ENCODE measurements around the gene GPATCH4. TPM values are rescaled to one million over a fixed set of nuclear protein-coding genes. Genes with fewer than 3 reads are reported as not detected.

GPATCH4 gene
- total and polyA plus RNA-seq, 8 donors = 16.1 to 35.1 (median 28.8) TPM

GRCh38 chr1:156646738-156647211, 45.5 kb upstream of the GPATCH4 start:
- Histone ChIP-seq H3K36me3 (no peaks in the 10 kb centered on the region), H3K4me1 (peaks cover 5 to 7% of the 10 kb centered on the region in 2 donors), H3K4me3 (no peak overlapping the region), H3K27me3 (peaks cover 45 to 100% of the 10 kb centered on the region in 2 donors), H3K9me3 (no peaks in the 10 kb centered on the region), H3K27ac (no peak overlapping the region)
- ATAC-seq = no peak
- intact Hi-C loops (cut with DNase I) = no loop called here
- no peak for TF ChIP-seq CTCF (IDR thresholded peaks at IDR 0.05)
- DNase-seq = no peak

DNA sequence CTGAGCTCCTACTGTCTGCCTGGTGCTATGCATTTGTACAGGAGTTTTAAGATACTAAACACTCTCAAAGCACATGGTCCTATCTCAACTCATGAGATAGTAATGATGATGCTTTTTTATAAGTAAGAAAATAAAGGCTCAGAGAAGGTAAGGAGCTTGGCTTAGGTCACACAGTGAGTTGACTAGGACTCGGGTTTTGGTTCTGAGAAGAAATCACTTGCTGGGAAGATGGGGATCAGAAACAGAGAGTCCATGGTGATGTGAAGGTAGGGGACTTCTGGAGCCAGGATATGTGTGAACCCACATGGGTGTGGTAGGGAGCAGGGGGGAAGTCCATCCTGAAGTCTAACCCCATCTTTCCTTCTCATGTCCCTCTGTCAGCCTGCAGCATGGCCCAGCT, 44.4 kb upstream of the GPATCH4 start:
- DNase-seq (no peak), ATAC-seq (no peak)
- Histone ChIP-seq H3K27ac (no peak overlapping the region), H3K4me3 (no peak overlapping the region), H3K4me1 (peaks cover 10 to 11% of the 10 kb centered on the region in 2 donors), H3K9me3 (no peaks in the 10 kb centered on the region), H3K36me3 (no peaks in the 10 kb centered on the region), H3K27me3 (peaks cover 56 to 100% of the 10 kb centered on the region in 2 donors)
- TF ChIP-seq CTCF (IDR thresholded peaks at IDR 0.05) = no peak
- intact Hi-C loops (cut with DNase I) = no loop called here

DNA sequence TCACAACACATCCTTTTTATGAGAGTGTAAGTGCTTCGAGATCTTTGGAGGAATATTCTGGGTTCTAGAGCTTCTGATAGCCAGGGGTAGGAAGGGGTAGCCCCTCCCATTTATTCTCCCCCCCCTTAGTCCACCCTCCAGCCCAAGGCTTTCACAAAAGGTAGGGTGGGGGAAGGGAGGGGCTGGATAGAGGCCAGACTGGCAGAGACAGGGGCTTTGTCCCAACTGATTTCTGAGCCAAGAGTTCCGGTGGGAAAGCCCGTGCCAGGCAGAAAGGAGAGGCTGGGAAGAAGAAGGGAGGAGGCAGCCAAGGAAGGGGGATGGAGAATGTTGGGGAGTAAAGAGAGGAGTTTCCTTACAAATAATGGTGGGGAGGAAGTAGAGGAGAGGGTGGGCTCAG, 43.8 kb upstream of the GPATCH4 start:
- TF ChIP-seq CTCF (IDR thresholded peaks at IDR 0.05) = no peak
- no peak overlapping the region for H3K27ac ChIP-seq
- DNase-seq = no peak
- ATAC-seq = no peak
- H3K27me3 ChIP-seq = peaks cover 61 to 100% of the 10 kb centered on the region in 2 donors
- H3K36me3 ChIP-seq = no peaks in the 10 kb centered on the region
- H3K9me3 ChIP-seq = no peaks in the 10 kb centered on the region
- intact Hi-C loops (cut with DNase I) = no loop called here
- H3K4me3 ChIP-seq = no peak overlapping the region
- peaks cover 10 to 11% of the 10 kb centered on the region in 2 donors for H3K4me1 ChIP-seq

DNA sequence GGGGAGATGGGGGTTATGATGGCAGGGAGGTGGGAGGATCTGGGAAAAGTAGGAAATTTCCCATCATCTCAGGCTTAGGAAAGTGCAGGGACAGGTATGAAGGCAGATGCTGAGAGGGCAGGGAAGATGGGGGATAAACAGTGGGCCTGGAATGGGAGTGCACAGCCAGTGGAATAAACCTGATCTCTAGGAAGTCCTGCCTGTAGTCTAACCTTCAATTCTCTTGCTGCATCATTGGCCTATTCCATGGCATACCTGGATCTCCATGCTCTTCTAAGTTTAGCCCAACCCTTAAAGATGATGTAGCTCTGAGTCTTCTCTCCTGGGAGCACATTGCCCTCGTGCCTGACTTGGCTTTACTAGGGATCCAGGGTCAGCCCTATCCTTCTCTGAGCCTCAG, 43.4 kb upstream of the GPATCH4 start:
- no peak for ATAC-seq
- H3K36me3 ChIP-seq = no peaks in the 10 kb centered on the region
- H3K9me3 ChIP-seq = no peaks in the 10 kb centered on the region
- peaks cover 61 to 100% of the 10 kb centered on the region in 2 donors for H3K27me3 ChIP-seq
- no peak for DNase-seq
- TF ChIP-seq CTCF (IDR thresholded peaks at IDR 0.05) = no peak
- no peak overlapping the region for H3K27ac ChIP-seq
- intact Hi-C loops (cut with DNase I) = no loop called here
- peaks cover 10 to 11% of the 10 kb centered on the region in 2 donors for H3K4me1 ChIP-seq
- H3K4me3 ChIP-seq = no peak overlapping the region

- ATAC-seq (no peak), DNase-seq (no peak)
- intact Hi-C loops (cut with DNase I) = no loop called here
- Histone ChIP-seq H3K36me3 (no peaks in the 10 kb centered on the region), H3K4me3 (no peak overlapping the region), H3K27ac (no peak overlapping the region), H3K9me3 (no peaks in the 10 kb centered on the region), H3K4me1 (peaks cover 10 to 11% of the 10 kb centered on the region in 2 donors), H3K27me3 (peaks cover 65 to 100% of the 10 kb centered on the region in 2 donors)
- TF ChIP-seq CTCF (IDR thresholded peaks at IDR 0.05) = no peak
Measured at GRCh38 chr1:156644146-156644545, 42.9 kb upstream of the GPATCH4 start.
